ENCODE measurements around the gene UBE2D1. TPM values are rescaled to one million over a fixed set of nuclear protein-coding genes. Genes with fewer than 3 reads are reported as not detected.

Gene UBE2D1
- total and polyA plus RNA-seq, 7 donors, result 11.5 to 21.9 (median 19.6) TPM

DNA sequence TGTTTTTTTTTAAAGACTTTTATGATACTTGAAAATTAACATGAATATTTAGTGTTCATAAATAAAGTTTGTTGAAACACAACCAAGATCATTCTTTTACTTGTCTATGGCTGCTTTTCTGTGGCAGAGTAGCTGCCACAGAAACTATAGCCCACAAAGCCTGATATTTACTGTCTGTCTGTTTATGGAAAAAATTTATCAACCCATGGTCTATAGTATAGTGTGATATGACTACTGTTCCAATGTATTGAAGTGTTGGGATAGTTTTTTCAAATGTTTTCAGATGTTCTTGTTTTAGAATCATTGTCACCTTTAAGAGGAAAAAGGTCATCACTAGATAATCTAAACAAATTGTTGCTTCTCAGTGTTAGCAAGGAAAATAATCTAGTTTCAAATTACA lies 61.3 kb downstream of the UBE2D1 start:
- Histone ChIP-seq H3K27ac (no peak overlapping the region), H3K27me3 (no peaks in the 10 kb centered on the region), H3K9me3 (no peaks in the 10 kb centered on the region), H3K36me3 (peaks cover 6 to 72% (median 24%) of the 10 kb centered on the region in 4 donors), H3K4me1 (peaks cover 0 to 4% (median 0%) of the 10 kb centered on the region in 4 donors), H3K4me3 (no peak overlapping the region)
- no peak for DNase-seq
- TF ChIP-seq EP300 (IDR thresholded peaks at IDR 0.05), result no peak
- TF ChIP-seq POLR2A (IDR thresholded peaks at IDR 0.05), result no peak
- intact Hi-C loops (cut with DNase I), result no loop called here

- H3K36me3 ChIP-seq, result peaks cover 6 to 56% (median 22%) of the 10 kb centered on the region in 4 donors
- intact Hi-C loops (cut with DNase I), result no loop called here
- 96 to 98% methylated on average over 3 of the region's 3 CpGs for WGBS, 2 donors
Observed at GRCh38 chr10:58397830-58398229, 63.0 kb downstream of the UBE2D1 start.

GRCh38 chr10:58399410-58399809 lies 64.6 kb downstream of the UBE2D1 start:
- Histone ChIP-seq H3K4me3 (no peak overlapping the region), H3K9me3 (no peaks in the 10 kb centered on the region), H3K4me1 (no peaks in the 10 kb centered on the region), H3K36me3 (peaks cover 6 to 40% (median 14%) of the 10 kb centered on the region in 4 donors), H3K27ac (no peak overlapping the region), H3K27me3 (no peaks in the 10 kb centered on the region)
- WGBS, 2 donors, result 86 to 88% methylated on average over 4 of the region's 4 CpGs
- intact Hi-C loops (cut with DNase I), result no loop called here
- TF ChIP-seq, protein P1, sequence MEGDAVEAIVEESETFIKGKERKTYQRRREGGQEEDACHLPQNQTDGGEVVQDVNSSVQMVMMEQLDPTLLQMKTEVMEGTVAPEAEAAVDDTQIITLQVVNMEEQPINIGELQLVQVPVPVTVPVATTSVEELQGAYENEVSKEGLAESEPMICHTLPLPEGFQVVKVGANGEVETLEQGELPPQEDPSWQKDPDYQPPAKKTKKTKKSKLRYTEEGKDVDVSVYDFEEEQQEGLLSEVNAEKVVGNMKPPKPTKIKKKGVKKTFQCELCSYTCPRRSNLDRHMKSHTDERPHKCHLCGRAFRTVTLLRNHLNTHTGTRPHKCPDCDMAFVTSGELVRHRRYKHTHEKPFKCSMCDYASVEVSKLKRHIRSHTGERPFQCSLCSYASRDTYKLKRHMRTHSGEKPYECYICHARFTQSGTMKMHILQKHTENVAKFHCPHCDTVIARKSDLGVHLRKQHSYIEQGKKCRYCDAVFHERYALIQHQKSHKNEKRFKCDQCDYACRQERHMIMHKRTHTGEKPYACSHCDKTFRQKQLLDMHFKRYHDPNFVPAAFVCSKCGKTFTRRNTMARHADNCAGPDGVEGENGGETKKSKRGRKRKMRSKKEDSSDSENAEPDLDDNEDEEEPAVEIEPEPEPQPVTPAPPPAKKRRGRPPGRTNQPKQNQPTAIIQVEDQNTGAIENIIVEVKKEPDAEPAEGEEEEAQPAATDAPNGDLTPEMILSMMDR (IDR thresholded peaks at IDR 0.05), result no peak
- TF ChIP-seq POLR2AphosphoS5 (IDR thresholded peaks at IDR 0.05) (no peak), EP300 (IDR thresholded peaks at IDR 0.05) (no peak), POLR2A (IDR thresholded peaks at IDR 0.05) (no peak)
- no peak for DNase-seq

More at GRCh38 chr10:58397830-58398229, 63.0 kb downstream of the UBE2D1 start:
- no peak overlapping the region for H3K27ac ChIP-seq
- H3K4me1 ChIP-seq, result no peaks in the 10 kb centered on the region
- TF ChIP-seq, protein P1 (IDR thresholded peaks at IDR 0.05), result no peak
- TF ChIP-seq POLR2AphosphoS5 (IDR thresholded peaks at IDR 0.05) (no peak), EP300 (IDR thresholded peaks at IDR 0.05) (no peak), POLR2A (IDR thresholded peaks at IDR 0.05) (no peak)
- H3K4me3 ChIP-seq, result no peak overlapping the region
- no peaks in the 10 kb centered on the region for H3K9me3 ChIP-seq
- DNase-seq, result no peak
- H3K27me3 ChIP-seq, result no peaks in the 10 kb centered on the region

DNA sequence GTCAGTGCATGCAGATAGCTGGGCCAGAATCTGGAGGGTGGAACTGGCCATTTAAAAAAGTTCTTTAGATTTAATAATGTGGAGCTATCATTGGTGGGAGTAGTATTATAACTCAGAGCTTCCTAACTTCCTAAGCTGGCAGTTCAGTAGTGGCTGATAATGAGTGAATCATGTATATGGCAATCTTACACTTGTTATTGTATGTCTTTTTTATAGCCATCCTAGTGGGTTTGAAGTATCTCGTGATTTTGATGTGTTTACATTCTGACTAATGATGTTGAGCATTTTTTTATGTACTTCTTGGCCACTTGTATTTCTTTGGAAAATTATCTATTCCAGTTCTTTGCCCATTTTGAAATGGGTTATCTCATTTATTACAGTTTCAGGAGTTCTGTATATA lies 65.8 kb downstream of the UBE2D1 start:
- H3K4me3 ChIP-seq, result no peak overlapping the region
- WGBS, 2 donors, result 22 to 62% methylated on average over 1 of the region's 1 CpG
- H3K9me3 ChIP-seq, result no peaks in the 10 kb centered on the region
- H3K27me3 ChIP-seq, result no peaks in the 10 kb centered on the region
- intact Hi-C loops (cut with DNase I), result no loop called here
- H3K4me1 ChIP-seq, result no peaks in the 10 kb centered on the region
- H3K36me3 ChIP-seq, result peaks cover 0 to 28% (median 4%) of the 10 kb centered on the region in 4 donors
- DNase-seq, result no peak
- TF ChIP-seq POLR2AphosphoS5 (IDR thresholded peaks at IDR 0.05), result no peak
- TF ChIP-seq EP300 (IDR thresholded peaks at IDR 0.05), result no peak
- no peak for TF ChIP-seq POLR2A (IDR thresholded peaks at IDR 0.05)
- TF ChIP-seq, protein P1 (IDR thresholded peaks at IDR 0.05), result no peak
- H3K27ac ChIP-seq, result no peak overlapping the region

DNA sequence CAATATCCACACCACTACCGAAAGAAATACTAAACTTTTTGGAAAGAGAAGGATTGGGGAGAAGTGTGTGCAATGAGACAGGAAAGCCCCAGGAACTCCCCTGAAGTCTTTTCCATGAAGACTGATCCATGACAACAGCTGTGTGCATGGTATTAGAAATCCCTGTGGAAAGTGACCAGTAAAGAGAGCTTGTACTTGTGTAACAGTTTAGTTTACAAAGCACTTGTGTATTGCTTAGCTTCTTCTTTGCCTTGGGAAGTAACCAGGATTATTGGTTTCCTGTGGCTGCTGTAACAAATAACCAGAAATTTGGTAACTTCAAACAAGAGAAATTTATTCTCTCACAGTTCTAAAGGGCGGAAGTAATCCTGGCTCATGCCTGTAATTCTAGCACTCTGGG lies 69.2 kb downstream of the UBE2D1 start:
- Histone ChIP-seq H3K4me1 (no peaks in the 10 kb centered on the region), H3K36me3 (no peaks in the 10 kb centered on the region), H3K9me3 (no peaks in the 10 kb centered on the region), H3K4me3 (no peak overlapping the region), H3K27me3 (no peaks in the 10 kb centered on the region), H3K27ac (no peak overlapping the region)
- TF ChIP-seq POLR2AphosphoS5 (IDR thresholded peaks at IDR 0.05) (no peak), POLR2A (IDR thresholded peaks at IDR 0.05) (no peak), EP300 (IDR thresholded peaks at IDR 0.05) (no peak)
- TF ChIP-seq, protein P1 (IDR thresholded peaks at IDR 0.05), result no peak
- DNase-seq, result no peak
- WGBS, 2 donors, result 88 to 93% methylated on average over 2 of the region's 2 CpGs
- intact Hi-C loops (cut with DNase I), result no loop called here

Measured in sigmoid colon (tissue), 7 donors.